GM23248 (cell line): ENCODE measurements around the gene VWA5B1.

ENCODE experiments used
- EZH2 ChIP-seq: fragments of 200-600 bp; sonication (generic); IDR thresholded peaks from 2 replicates; pipeline ENCODE4 v1.6.1; 2018; ENCODE audit warnings: antibody characterized with exemption, mild to moderate bottlenecking; ENCODE audit not compliant: insufficient read depth, poor library complexity, severe bottlenecking
- EZH2phosphoT487 ChIP-seq: fragments of 200-600 bp; sonication (generic); IDR thresholded peaks from 2 replicates; pipeline ENCODE4 v1.6.1; 2018; ENCODE audit warnings: antibody characterized with exemption, moderate library complexity, mild to moderate bottlenecking, low read depth; ENCODE audit not compliant: insufficient read depth

DNA sequence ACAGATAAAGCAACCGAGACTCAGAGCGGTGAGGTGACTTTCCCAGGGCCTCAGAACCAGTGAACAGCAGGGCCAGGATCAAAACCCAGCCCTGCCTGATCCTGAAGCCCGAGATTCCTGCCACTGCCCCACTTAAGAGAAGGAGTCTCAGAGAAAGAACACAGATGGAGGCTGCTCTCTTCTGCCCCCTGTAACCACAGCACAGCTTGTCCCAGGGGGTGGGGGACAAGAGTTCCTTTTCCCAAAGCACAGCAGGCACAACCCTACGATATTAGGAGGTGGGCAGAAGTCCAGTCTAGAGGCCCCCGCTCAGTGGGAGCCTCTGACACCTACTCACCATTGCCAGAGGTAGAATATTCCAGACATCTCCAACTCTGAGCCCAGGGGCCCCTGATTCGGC, 24.0 kb upstream of the VWA5B1 start:
- TF ChIP-seq EZH2 = no peak
- TF ChIP-seq EZH2phosphoT487 = no peak
